CD4-positive, alpha-beta T cell treated with Interleukin-6 at 100 ng/mL for 8 hours (primary cell): ENCODE data around the gene PRR33.
A peak's percentile ranks its signal among the peaks of the same experiment; 100 is the strongest.
"Not testable (repeated sequence)": the region's sequence is repeated elsewhere in the genome, so short reads cannot be mapped to it uniquely, and the experiment has no call there.

ENCODE experiments used
- DNase-seq: peaks from one replicate; pipeline ENCODE4 v3.0.0-alpha.2; 2020; ENCODE audit warnings: mixed read lengths, low spot score

The PRR33 gene

GRCh38 chr11:1875093-1875850, 16.4 kb downstream of the PRR33 start:
- DNase-seq, result no peak

DNA sequence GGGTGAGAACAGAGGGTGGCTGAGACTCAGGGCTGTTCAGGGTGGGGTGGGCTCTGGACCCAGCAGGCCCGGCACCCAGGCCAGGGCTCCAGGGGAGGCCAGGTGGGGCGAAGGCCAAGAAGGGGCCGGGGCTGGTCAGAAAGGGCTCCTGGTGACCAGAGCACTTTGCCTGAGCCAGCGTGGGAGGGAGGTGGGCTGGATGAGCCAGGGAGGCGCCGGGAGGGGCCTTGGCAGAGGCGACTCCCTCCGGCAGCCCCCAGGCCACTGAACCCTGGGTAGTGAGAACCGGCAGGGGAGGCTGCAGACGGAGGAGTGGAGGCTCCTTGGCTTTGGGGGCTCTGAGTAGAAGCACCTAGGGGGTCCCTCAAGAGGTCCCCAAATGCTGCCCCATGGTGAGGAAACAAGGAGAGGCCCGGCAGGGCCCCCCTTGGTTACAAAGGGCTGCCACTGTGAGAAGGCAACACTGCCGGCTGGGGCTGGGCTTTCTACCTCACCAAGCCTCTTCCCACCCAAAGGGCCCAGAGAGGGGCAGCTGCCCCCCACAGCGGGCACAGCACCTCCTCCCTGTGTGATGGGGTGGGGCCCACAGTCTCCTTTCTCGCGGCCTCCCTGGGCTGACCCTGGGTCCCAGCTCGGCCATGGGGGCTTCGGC, 17.1 kb downstream of the PRR33 start:
- not testable (repeated sequence) for DNase-seq

DNA sequence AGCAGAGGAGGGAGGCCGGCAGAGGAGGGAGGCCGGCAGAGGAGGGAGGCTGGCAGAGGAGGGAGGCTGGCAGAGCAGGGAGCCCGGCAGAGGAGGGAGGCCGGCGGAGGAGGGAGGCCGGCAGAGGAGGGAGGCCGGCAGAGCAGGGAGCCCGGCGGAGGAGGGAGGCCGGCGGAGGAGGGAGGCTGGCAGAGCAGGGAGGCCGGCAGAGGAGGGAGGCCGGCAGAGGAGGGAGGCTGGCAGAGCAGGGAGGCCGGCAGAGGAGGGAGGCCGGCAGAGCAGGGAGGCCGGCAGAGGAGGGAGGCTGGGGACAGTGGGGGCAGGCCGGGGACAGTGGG, 17.9 kb downstream of the PRR33 start:
- not testable (repeated sequence) for DNase-seq

- no peak for DNase-seq
These were observed 18.5 kb downstream of the PRR33 start for GRCh38 chr11:1873048-1873812.

DNA sequence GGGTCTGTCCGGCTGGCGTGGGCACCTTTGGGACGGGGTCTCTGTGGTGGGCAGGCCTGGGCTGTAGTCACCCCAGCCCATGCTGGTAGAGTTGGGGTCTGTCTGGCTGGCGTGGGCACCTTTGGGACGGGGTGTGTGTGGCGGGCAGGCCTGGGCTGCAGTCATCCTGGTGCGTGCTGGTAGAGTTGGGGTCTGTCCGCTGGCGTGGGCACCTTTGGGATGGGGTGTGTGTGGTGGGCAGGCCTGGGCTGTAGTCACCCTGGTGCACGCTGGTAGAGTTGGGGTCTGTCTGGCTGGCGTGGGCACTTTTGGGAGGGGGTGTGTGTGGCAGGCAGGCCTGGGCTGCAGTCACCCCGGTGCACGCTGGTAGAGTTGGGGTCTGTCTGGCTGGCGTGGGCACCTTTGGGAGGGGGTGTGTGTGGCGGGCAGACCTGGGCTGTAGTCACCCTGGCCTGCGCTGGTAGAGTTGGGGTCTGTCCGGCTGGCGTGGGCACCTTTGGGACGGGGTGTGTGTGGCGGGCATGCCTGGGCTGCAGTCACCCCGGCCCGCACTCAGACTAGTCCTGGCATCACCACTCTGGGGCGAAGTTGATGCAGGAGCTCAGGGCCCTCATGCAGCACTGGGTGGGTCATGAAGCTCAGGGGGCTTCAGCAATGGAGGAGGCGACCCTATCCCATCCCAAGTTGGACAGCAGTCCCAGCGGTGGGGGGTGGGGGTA, 19.3 kb downstream of the PRR33 start:
- no peak for DNase-seq

DNA sequence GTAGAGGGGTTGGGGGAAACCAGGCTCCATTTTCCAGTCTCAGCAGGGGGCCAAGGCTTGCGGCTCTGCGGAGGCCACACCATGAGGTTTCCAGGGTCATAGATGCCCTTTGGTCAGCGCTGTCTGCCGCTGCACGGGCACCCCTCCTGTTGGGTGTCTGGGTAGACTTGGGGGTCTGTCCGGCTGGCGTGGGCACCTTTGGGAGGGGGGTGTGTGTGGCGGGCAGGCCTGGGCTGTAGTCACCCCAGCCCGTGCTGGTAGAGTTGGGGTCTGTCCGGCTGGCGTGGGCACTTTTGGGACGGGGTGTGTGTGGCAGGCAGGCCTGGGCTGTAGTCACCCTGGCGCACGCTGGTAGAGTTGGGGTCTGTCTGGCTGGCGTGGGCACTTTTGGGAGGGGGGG, 20.2 kb downstream of the PRR33 start:
- DNase-seq, result no peak

- DNase-seq, result peak; percentile 54
These were observed 20.8 kb downstream of the PRR33 start for GRCh38 chr11:1870721-1871466.

- no peak for DNase-seq
These were observed 21.4 kb downstream of the PRR33 start for GRCh38 chr11:1870326-1870696.

DNA sequence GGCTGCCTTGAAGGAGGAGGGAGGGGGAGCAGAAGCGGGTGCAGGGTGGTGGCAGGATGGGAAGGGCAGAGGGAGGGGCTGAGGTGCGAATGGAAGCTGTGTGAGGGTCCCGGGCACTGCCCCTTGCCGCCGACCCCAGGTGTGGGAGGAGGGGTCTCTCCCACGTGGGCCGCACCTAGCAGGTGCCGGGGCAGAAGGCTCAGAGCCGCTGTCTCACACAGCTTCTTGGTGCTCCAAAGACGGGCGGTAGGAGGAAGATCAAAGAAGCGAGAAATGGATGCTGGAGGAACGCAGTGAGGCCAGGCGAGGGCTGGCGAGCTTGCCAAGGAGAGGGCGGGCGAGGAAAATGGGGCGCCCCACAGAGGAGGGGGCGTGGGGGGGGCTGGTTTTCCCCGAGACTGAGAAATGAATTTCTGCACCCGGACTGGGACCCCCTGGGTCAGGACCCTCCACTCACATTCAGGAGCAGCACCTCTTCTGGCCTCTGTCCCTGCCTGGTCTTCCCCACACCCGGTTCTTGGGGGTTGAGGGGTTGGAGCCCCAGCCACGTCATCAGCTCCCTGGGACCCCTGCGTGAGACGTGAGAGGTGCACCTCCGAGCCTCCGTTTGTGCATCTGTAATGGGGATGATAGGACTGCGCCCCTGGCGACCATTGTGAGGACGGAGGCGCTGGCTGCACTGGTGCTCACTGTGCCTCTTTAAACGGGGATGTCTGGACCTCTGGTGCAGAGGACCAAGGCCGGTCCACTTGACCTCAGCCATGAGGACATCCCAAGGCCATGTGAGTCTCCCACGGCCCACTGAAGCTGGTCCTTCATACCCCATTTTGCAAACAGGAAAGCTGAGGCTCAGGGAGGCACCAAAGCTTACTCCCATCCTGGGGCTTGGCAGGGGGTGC, 22.0 kb downstream of the PRR33 start:
- no peak for DNase-seq

- no peak for DNase-seq
These were observed 22.9 kb downstream of the PRR33 start for GRCh38 chr11:1868636-1869291.

- no peak for DNase-seq
These were observed 23.5 kb downstream of the PRR33 start for GRCh38 chr11:1868056-1868635.

DNA sequence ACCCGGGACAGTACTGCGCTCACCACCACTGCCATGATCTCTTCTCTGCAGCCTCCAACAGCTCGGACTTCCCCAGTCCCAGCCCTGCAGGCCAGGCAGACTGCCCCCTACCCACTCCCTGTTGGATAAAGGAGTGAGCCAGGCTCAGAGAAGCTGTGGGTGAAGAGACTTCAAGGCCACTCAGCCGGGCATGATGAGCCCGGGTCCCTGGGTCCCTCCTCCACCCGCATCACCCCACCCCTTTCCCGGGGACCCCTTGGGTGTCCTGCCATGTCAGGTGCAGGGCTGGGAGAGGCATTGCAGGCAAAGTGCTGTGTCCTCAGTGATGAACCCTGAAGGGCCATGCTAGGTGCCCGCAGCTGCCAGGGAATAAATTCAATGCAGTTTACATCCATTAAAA, 24.3 kb downstream of the PRR33 start:
- DNase-seq, result no peak

GRCh38 chr11:1866776-1867175, 24.9 kb downstream of the PRR33 start:
- no peak for DNase-seq

DNA sequence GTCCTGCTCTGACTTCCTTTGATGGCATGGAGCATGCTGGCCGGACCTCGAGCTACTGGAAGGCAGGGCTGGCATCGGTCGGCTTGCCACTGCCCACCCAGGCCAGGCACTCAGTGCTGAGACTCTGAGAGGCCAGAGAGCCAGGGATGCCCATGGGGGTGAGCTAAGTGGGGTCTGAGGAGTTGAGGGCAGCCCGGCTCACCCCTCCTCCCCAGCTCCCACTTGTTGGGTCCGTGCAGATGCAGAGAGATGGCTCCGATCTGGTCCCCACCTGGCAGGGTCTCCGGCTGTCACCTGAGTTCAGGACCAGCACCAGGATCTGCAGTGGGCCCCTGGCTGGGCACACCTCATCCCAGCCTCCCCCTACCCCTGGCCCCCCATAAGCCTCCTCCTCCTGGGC, 25.5 kb downstream of the PRR33 start:
- no peak for DNase-seq

GRCh38 chr11:1864831-1865665, 26.6 kb downstream of the PRR33 start:
- no peak for DNase-seq

DNA sequence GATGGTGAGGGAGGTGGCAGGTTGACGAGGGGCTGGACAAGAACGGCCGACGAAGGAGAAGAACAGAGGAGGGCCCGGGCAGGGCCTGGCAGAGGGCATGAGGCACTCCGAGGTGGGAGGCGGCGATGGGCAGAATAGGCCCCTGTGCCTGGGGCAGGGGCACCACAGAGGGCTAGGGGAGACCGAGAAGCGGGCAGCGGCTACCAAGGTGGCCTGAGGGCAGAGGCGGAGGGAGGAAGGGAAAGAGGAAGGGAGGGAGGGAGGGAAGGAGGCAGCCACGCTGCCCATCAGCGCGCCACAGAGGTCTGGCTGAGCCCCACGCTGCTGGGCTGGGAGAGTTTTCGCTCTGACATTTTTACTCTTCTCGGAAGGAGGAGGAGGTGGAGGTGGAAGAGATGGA, 27.5 kb downstream of the PRR33 start:
- no peak for DNase-seq

DNA sequence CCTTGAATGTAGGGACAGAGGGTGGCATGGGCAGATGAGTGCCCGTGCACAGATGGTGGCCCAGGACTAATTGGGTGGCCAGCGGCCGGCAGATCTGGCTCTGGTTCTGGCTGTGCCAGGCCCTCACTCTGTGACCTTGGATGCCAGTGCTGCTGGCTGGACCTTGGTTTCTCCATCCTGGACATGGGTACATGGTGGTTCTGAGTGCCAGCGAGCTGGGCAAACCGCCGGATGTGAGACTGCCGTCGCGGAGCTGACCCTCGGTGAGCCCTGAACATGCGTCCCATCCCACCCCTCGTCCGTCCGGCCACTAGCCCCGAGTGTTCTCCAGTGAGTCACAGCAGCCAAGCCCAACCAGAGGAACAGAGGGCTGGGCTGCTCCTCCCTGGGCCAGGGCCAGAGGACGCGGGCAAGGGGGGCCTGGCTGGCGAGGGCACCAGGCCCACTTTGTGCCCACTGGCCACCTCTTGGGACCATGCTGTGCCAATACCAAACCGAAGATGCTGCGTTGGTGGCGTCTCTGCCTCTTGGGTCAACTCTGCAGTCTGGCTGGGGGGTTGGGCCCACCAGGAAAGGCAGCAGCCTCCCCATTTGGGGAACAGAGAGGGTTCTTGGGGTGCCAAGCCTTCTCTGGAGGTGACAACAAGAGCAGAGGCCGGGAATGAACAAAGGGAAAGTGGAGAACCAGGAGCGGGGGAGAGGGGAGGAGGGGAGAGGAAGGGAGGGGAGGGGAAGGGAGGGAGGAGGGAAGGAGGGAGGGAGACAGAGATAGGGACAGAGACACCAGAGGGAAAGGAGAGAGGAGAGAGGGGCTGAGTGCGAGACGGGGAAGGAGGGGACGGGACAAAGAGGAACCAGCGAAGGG, 28.1 kb downstream of the PRR33 start:
- DNase-seq, result no peak
